ENCODE data around the gene NTM.

NTM gene

DNA sequence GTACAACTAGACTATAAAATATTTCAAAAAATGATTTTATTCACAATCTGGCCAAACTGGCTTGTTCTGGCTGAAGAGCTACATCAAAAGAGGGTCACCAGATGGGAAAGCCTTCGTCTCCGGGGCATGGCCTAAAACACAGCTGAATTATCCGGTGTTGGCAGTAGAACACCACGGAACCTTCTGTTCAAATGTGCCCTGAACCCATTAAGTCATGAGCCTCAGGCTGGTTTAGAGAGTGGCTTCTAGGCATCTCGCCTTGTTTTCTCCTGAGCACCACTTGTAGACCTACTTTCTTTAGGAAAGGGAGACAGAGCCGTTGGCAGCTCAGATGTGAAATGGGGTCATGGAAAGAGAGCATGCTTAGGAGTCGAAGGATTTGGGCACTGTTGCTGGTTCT, 890.2 kb downstream of the NTM start:
- Histone ChIP-seq H3K14ac (ENCODE audit: low read length in 2 of 2) (no peak overlapping the region), H2AK5ac (ENCODE audit: low read length, severe bottlenecking) (no peak overlapping the region), H4K91ac (ENCODE audit: low read length) (no peak overlapping the region), H3K27me3 (ENCODE audit: control insufficient read depth in 1 of 2, insufficient read depth in 1 of 2, low read length in 2 of 2) (no peaks in the 10 kb centered on the region), H3K4ac (ENCODE audit: low read depth in 1 of 2, low read length in 2 of 2) (no peak overlapping the region), H3K79me1 (replicated peaks; ENCODE audit: low read length, poor library complexity, severe bottlenecking) (peaks cover 34% of the 10 kb centered on the region), H3K4me3 (ENCODE audit: insufficient read depth in 1 of 2, low read depth in 1 of 2, low read length in 2 of 2) (no peak overlapping the region), H4K8ac (ENCODE audit: low read length) (no peak overlapping the region), H3K4me1 (ENCODE audit: control insufficient read depth, insufficient read depth, low read depth, low read length) (peaks cover 10% of the 10 kb centered on the region), H3K23ac (ENCODE audit: low read length in 2 of 2) (no peak overlapping the region), H3K9me3 (ENCODE audit: control insufficient read depth, low read length) (no peaks in the 10 kb centered on the region), H3K27ac (ENCODE audit: low read length, poor library complexity, severe bottlenecking) (no peak overlapping the region), H2BK15ac (ENCODE audit: low read depth, poor library complexity, severe bottlenecking) (no peak overlapping the region), H3K18ac (ENCODE audit: low read depth in 1 of 2, low read length in 2 of 2) (no peak overlapping the region), H2BK12ac (ENCODE audit: low read length in 2 of 2) (no peak overlapping the region), H2BK120ac (ENCODE audit: low read depth, low read length) (no peak overlapping the region), H2AFZ (ENCODE audit: low read depth, low read length) (no peak overlapping the region), H3K9ac (ENCODE audit: low read length) (no peak overlapping the region), H2BK5ac (ENCODE audit: low read depth, low read length, poor library complexity, severe bottlenecking) (no peak overlapping the region), H3K36me3 (ENCODE audit: control insufficient read depth in 1 of 2, insufficient read depth in 2 of 2, low read depth in 1 of 2, low read length in 2 of 2) (peaks cover 0 to 14% of the 10 kb centered on the region in 2 experiments), H3K4me2 (ENCODE audit: low read length, poor library complexity, severe bottlenecking) (no peak overlapping the region)
- WGBS = 85% methylated on average over 7 of the region's 7 CpGs
- DNase-seq = no peak

DNA sequence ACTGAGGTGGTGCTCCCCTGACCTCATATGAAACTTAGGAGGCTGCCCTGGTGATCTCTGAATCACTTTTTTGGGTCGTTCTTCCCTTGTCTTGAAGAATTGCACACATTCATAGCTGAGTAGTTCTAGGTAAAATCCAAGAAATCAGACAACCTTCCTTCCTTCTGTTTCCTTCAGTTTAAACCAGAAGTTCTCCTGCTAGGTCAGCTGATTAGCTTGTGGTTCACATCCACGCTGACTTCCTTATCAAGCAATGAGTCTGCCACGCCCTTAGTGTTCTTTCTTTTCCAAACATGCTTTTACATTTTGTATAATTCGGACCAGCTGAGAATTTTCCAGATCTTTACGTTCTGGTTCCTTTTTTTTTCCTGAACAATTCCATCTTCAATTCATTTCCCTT, 892.8 kb downstream of the NTM start:
- no peak overlapping the region for H3K4me2 ChIP-seq (ENCODE audit: low read length, poor library complexity, severe bottlenecking)
- no peak overlapping the region for H2BK15ac ChIP-seq (ENCODE audit: low read depth, poor library complexity, severe bottlenecking)
- peaks cover 31% of the 10 kb centered on the region for H3K79me1 ChIP-seq (replicated peaks; ENCODE audit: low read length, poor library complexity, severe bottlenecking)
- no peak overlapping the region for H4K8ac ChIP-seq (ENCODE audit: low read length)
- H4K91ac ChIP-seq (ENCODE audit: low read length) = no peak overlapping the region
- no peak overlapping the region for H3K18ac ChIP-seq (ENCODE audit: low read depth in 1 of 2, low read length in 2 of 2)
- H2BK12ac ChIP-seq (ENCODE audit: low read length in 2 of 2) = no peak overlapping the region
- H3K27me3 ChIP-seq (ENCODE audit: control insufficient read depth in 1 of 2, insufficient read depth in 1 of 2, low read length in 2 of 2) = no peaks in the 10 kb centered on the region
- no peak overlapping the region for H3K4ac ChIP-seq (ENCODE audit: low read depth in 1 of 2, low read length in 2 of 2)
- no peak overlapping the region for H2BK5ac ChIP-seq (ENCODE audit: low read depth, low read length, poor library complexity, severe bottlenecking)
- 78% methylated on average over 5 of the region's 5 CpGs for WGBS
- peaks cover 12% of the 10 kb centered on the region for H3K4me1 ChIP-seq (ENCODE audit: control insufficient read depth, insufficient read depth, low read depth, low read length)
- H2AK5ac ChIP-seq (ENCODE audit: low read length, severe bottlenecking) = no peak overlapping the region
- H3K9me3 ChIP-seq (ENCODE audit: control insufficient read depth, low read length) = no peaks in the 10 kb centered on the region
- no peak overlapping the region for H3K23ac ChIP-seq (ENCODE audit: low read length in 2 of 2)
- H3K9ac ChIP-seq (ENCODE audit: low read length) = no peak overlapping the region
- no peak overlapping the region for H3K14ac ChIP-seq (ENCODE audit: low read length in 2 of 2)
- no peak overlapping the region for H3K4me3 ChIP-seq (ENCODE audit: insufficient read depth in 1 of 2, low read depth in 1 of 2, low read length in 2 of 2)
- no peak overlapping the region for H3K27ac ChIP-seq (ENCODE audit: low read length, poor library complexity, severe bottlenecking)
- H2BK120ac ChIP-seq (ENCODE audit: low read depth, low read length) = no peak overlapping the region
- H2AFZ ChIP-seq (ENCODE audit: low read depth, low read length) = no peak overlapping the region
- H3K36me3 ChIP-seq (ENCODE audit: control insufficient read depth in 1 of 2, insufficient read depth in 2 of 2, low read depth in 1 of 2, low read length in 2 of 2) = peaks cover 0 to 2% of the 10 kb centered on the region in 2 experiments
- no peak for DNase-seq

DNA sequence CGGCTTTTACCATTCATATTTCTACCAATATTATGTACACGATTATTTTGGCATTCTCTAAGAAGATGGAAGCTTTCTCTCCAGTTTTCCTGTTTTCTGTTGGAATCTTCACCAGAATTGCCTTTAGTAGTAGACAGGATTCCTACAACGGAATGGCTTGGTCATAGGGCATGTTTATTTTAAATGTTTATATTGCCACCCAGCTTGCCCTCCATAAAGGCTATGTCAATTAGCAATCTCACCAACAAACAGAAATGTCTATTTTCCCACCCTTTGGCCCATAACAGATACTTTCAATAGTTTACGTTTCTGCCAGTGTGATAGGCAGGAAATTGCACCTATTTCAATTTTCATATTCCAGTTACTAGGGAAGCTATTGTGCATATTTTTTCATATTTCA, 893.5 kb downstream of the NTM start:
- H3K23ac ChIP-seq (ENCODE audit: low read length in 2 of 2) = no peak overlapping the region
- no peak overlapping the region for H3K9ac ChIP-seq (ENCODE audit: low read length)
- no peak overlapping the region for H3K18ac ChIP-seq (ENCODE audit: low read depth in 1 of 2, low read length in 2 of 2)
- no peaks in the 10 kb centered on the region for H3K9me3 ChIP-seq (ENCODE audit: control insufficient read depth, low read length)
- H3K27ac ChIP-seq (ENCODE audit: low read length, poor library complexity, severe bottlenecking) = no peak overlapping the region
- no peak overlapping the region for H2BK120ac ChIP-seq (ENCODE audit: low read depth, low read length)
- no peak overlapping the region for H2BK5ac ChIP-seq (ENCODE audit: low read depth, low read length, poor library complexity, severe bottlenecking)
- no peaks in the 10 kb centered on the region for H3K27me3 ChIP-seq (ENCODE audit: control insufficient read depth in 1 of 2, insufficient read depth in 1 of 2, low read length in 2 of 2)
- H2BK12ac ChIP-seq (ENCODE audit: low read length in 2 of 2) = no peak overlapping the region
- no peak for DNase-seq
- no peak overlapping the region for H3K4me3 ChIP-seq (ENCODE audit: insufficient read depth in 1 of 2, low read depth in 1 of 2, low read length in 2 of 2)
- H3K36me3 ChIP-seq (ENCODE audit: control insufficient read depth in 1 of 2, insufficient read depth in 2 of 2, low read depth in 1 of 2, low read length in 2 of 2) = peaks cover 0 to 2% of the 10 kb centered on the region in 2 experiments
- no peak overlapping the region for H4K8ac ChIP-seq (ENCODE audit: low read length)
- 90% methylated on average over 3 of the region's 4 CpGs for WGBS
- no peak overlapping the region for H4K91ac ChIP-seq (ENCODE audit: low read length)
- no peak overlapping the region for H2BK15ac ChIP-seq (ENCODE audit: low read depth, poor library complexity, severe bottlenecking)
- no peak overlapping the region for H3K4me2 ChIP-seq (ENCODE audit: low read length, poor library complexity, severe bottlenecking)
- peaks cover 31% of the 10 kb centered on the region for H3K79me1 ChIP-seq (replicated peaks; ENCODE audit: low read length, poor library complexity, severe bottlenecking)
- H3K14ac ChIP-seq (ENCODE audit: low read length in 2 of 2) = no peak overlapping the region
- no peak overlapping the region for H2AK5ac ChIP-seq (ENCODE audit: low read length, severe bottlenecking)
- H3K4ac ChIP-seq (ENCODE audit: low read depth in 1 of 2, low read length in 2 of 2) = no peak overlapping the region
- no peak overlapping the region for H2AFZ ChIP-seq (ENCODE audit: low read depth, low read length)
- peaks cover 16% of the 10 kb centered on the region for H3K4me1 ChIP-seq (ENCODE audit: control insufficient read depth, insufficient read depth, low read depth, low read length)

DNA sequence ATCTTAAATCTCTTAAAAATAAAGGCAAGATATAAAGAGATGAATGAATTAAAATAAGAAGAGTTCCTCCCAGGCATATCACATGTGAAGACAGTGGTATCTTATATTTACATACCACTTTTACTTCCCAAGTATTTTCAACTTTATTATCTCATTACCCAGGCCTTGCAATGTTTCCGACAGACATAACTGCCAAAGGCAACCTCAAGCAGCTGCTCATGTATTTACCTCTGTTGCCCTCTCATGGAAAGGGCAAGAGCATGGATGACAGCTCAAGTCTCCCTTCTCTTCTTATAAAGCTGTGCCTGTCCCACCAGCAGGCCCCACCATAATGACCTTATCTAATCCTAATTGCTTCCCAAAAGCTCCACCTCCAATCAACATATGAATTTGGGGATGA, 894.2 kb downstream of the NTM start:
- H3K27ac ChIP-seq (ENCODE audit: low read length, poor library complexity, severe bottlenecking) = no peak overlapping the region
- H3K36me3 ChIP-seq (ENCODE audit: control insufficient read depth in 1 of 2, insufficient read depth in 2 of 2, low read depth in 1 of 2, low read length in 2 of 2) = peaks cover 0 to 2% of the 10 kb centered on the region in 2 experiments
- H2AK5ac ChIP-seq (ENCODE audit: low read length, severe bottlenecking) = no peak overlapping the region
- peaks cover 31% of the 10 kb centered on the region for H3K79me1 ChIP-seq (replicated peaks; ENCODE audit: low read length, poor library complexity, severe bottlenecking)
- no peak overlapping the region for H2BK12ac ChIP-seq (ENCODE audit: low read length in 2 of 2)
- no peak overlapping the region for H2BK15ac ChIP-seq (ENCODE audit: low read depth, poor library complexity, severe bottlenecking)
- H3K23ac ChIP-seq (ENCODE audit: low read length in 2 of 2) = no peak overlapping the region
- H2BK120ac ChIP-seq (ENCODE audit: low read depth, low read length) = no peak overlapping the region
- no peaks in the 10 kb centered on the region for H3K27me3 ChIP-seq (ENCODE audit: control insufficient read depth in 1 of 2, insufficient read depth in 1 of 2, low read length in 2 of 2)
- no peak overlapping the region for H4K8ac ChIP-seq (ENCODE audit: low read length)
- no peak overlapping the region for H2AFZ ChIP-seq (ENCODE audit: low read depth, low read length)
- H3K4ac ChIP-seq (ENCODE audit: low read depth in 1 of 2, low read length in 2 of 2) = no peak overlapping the region
- H3K9ac ChIP-seq (ENCODE audit: low read length) = no peak overlapping the region
- H3K14ac ChIP-seq (ENCODE audit: low read length in 2 of 2) = no peak overlapping the region
- no peak overlapping the region for H3K4me2 ChIP-seq (ENCODE audit: low read length, poor library complexity, severe bottlenecking)
- H3K18ac ChIP-seq (ENCODE audit: low read depth in 1 of 2, low read length in 2 of 2) = no peak overlapping the region
- no peak overlapping the region for H3K4me3 ChIP-seq (ENCODE audit: insufficient read depth in 1 of 2, low read depth in 1 of 2, low read length in 2 of 2)
- no peak for DNase-seq
- 89% methylated on average over 1 of the region's 1 CpG for WGBS
- peaks cover 18% of the 10 kb centered on the region for H3K4me1 ChIP-seq (ENCODE audit: control insufficient read depth, insufficient read depth, low read depth, low read length)
- no peak overlapping the region for H4K91ac ChIP-seq (ENCODE audit: low read length)
- no peak overlapping the region for H2BK5ac ChIP-seq (ENCODE audit: low read depth, low read length, poor library complexity, severe bottlenecking)
- no peaks in the 10 kb centered on the region for H3K9me3 ChIP-seq (ENCODE audit: control insufficient read depth, low read length)

Measured in mesenchymal stem cell (in vitro differentiated cells and primary cell).